PFSK-1 (cell line): ENCODE results near the gene C1S.

ENCODE experiments used
- FOXP2 ChIP-seq: optimal IDR thresholded peaks from 2 replicates; pipeline ENCODE3; 2011; ENCODE audit warnings: borderline replicate concordance, control low read depth, inconsistent platforms; ENCODE audit not compliant: insufficient read depth; ENCODE audit errors: extremely low read length, extremely low read depth
- POLR2AphosphoS5 ChIP-seq: IDR thresholded peaks from 2 replicates; pipeline ENCODE4 v1.6.1; 2012; ENCODE audit warnings: low read depth, mild to moderate bottlenecking, control low read depth, low read length, moderate library complexity
- SIN3A ChIP-seq: IDR thresholded peaks from 2 replicates; pipeline ENCODE4 v1.6.1; 2012; ENCODE audit warnings: mild to moderate bottlenecking, low read length, moderate library complexity, borderline replicate concordance; ENCODE audit not compliant: insufficient read depth
- TAF1 ChIP-seq: IDR thresholded peaks from 2 replicates; pipeline ENCODE4 v1.6.1; 2012; ENCODE audit warnings: low read length, control low read depth, borderline replicate concordance; ENCODE audit not compliant: insufficient read depth
- TF ChIP-seq, protein P1 (sequence below), 2 experiments: IDR thresholded peaks; 2 replicates each; pipeline versions ENCODE4 v1.6.1 to v1.8.0; 2011 to 2012; ENCODE audit warnings: low read depth in 2 of 2, low read length in 2 of 2, control low read depth in 1 of 2, inconsistent platforms in 1 of 2, mild to moderate bottlenecking in 1 of 2, moderate library complexity in 1 of 2; ENCODE audit not compliant: insufficient read depth in 1 of 2

DNA sequence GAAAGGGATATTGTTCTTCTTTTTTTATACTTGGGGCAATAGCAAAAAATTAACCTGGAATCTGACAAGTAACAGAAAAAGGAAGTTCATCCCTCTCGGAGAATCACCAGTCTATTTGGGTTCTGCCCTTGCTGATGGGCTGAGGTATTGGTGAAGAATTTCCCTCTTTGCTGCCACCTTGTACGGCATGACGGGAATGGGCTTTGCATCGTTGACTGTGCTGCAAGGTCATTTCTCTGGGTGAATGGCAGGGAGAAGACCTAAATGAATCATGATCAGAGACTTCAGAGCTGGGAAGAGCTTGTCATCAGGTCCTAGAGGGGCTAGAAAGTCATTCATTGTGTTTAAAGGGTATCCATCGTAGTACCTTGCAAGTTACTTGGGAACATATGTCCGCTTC is 12.0 kb downstream of the C1S start:
- TF ChIP-seq POLR2AphosphoS5, result no peak
- TF ChIP-seq, protein P1, sequence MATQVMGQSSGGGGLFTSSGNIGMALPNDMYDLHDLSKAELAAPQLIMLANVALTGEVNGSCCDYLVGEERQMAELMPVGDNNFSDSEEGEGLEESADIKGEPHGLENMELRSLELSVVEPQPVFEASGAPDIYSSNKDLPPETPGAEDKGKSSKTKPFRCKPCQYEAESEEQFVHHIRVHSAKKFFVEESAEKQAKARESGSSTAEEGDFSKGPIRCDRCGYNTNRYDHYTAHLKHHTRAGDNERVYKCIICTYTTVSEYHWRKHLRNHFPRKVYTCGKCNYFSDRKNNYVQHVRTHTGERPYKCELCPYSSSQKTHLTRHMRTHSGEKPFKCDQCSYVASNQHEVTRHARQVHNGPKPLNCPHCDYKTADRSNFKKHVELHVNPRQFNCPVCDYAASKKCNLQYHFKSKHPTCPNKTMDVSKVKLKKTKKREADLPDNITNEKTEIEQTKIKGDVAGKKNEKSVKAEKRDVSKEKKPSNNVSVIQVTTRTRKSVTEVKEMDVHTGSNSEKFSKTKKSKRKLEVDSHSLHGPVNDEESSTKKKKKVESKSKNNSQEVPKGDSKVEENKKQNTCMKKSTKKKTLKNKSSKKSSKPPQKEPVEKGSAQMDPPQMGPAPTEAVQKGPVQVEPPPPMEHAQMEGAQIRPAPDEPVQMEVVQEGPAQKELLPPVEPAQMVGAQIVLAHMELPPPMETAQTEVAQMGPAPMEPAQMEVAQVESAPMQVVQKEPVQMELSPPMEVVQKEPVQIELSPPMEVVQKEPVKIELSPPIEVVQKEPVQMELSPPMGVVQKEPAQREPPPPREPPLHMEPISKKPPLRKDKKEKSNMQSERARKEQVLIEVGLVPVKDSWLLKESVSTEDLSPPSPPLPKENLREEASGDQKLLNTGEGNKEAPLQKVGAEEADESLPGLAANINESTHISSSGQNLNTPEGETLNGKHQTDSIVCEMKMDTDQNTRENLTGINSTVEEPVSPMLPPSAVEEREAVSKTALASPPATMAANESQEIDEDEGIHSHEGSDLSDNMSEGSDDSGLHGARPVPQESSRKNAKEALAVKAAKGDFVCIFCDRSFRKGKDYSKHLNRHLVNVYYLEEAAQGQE (IDR thresholded peaks at IDR 0.05; ENCODE audit: insufficient read depth in 1 of 2, low read depth in 2 of 2, low read length in 2 of 2), result no peak
- TF ChIP-seq SIN3A, result no peak
- no peak for TF ChIP-seq FOXP2
- TF ChIP-seq TAF1, result no peak
